ENCODE results near the gene GK2.

GK2 gene

GRCh38 chr4:79381161-79381560 is 26.9 kb downstream of the GK2 start:
- Histone ChIP-seq H3K27me3 (ENCODE audit: low read depth, low read length) (no peaks in the 10 kb centered on the region), H3K36me3 (ENCODE audit: control insufficient read depth in 1 of 2, insufficient read depth in 2 of 2, low read length in 2 of 2) (no peaks in the 10 kb centered on the region), H3K4me1 (ENCODE audit: control insufficient read depth in 1 of 2, insufficient read depth in 2 of 2, low read length in 2 of 2) (peaks cover 0 to under 1% of the 10 kb centered on the region in 2 donors), H3K9me3 (ENCODE audit: control insufficient read depth in 1 of 2, low read length in 2 of 2) (no peaks in the 10 kb centered on the region), H3K4me3 (ENCODE audit: low read depth in 1 of 2, low read length in 2 of 2) (no peak overlapping the region), H3K27ac (ENCODE audit: low read length) (no peak overlapping the region)

DNA sequence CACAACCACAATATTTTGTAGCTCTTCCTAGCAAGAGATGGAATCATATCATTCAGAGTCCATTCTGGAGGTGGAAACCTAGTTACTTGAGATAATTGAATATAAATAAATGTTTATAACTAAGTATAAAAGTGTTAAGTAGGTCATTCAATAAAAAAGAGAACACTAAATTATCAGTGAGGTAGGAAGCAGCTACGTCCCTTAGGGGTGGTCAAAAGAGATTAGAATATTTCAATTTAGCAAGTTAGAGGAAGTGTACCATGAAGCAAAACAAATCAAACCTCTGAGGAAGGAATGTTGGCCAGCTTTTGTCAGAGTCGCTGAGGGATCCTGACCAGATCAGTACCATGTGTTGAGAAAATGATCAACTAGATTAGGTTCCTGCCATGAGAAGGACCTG is 38.0 kb downstream of the GK2 start:
- Histone ChIP-seq H3K4me3 (ENCODE audit: low read depth in 1 of 2, low read length in 2 of 2) (no peak overlapping the region), H3K27me3 (ENCODE audit: low read depth, low read length) (no peaks in the 10 kb centered on the region), H3K4me1 (ENCODE audit: control insufficient read depth in 1 of 2, insufficient read depth in 2 of 2, low read length in 2 of 2) (no peaks in the 10 kb centered on the region), H3K27ac (ENCODE audit: low read length) (no peak overlapping the region), H3K9me3 (ENCODE audit: control insufficient read depth in 1 of 2, low read length in 2 of 2) (no peaks in the 10 kb centered on the region), H3K36me3 (ENCODE audit: control insufficient read depth in 1 of 2, insufficient read depth in 2 of 2, low read length in 2 of 2) (no peaks in the 10 kb centered on the region)

- H3K4me3 ChIP-seq (ENCODE audit: low read depth in 1 of 2, low read length in 2 of 2): no peak overlapping the region
- no peaks in the 10 kb centered on the region for H3K4me1 ChIP-seq (ENCODE audit: control insufficient read depth in 1 of 2, insufficient read depth in 2 of 2, low read length in 2 of 2)
- no peaks in the 10 kb centered on the region for H3K9me3 ChIP-seq (ENCODE audit: control insufficient read depth in 1 of 2, low read length in 2 of 2)
- H3K36me3 ChIP-seq (ENCODE audit: control insufficient read depth in 1 of 2, insufficient read depth in 2 of 2, low read length in 2 of 2): no peaks in the 10 kb centered on the region
- no peaks in the 10 kb centered on the region for H3K27me3 ChIP-seq (ENCODE audit: low read depth, low read length)
- no peak overlapping the region for H3K27ac ChIP-seq (ENCODE audit: low read length)
Measured at GRCh38 chr4:79367096-79367495, 40.9 kb downstream of the GK2 start.

DNA sequence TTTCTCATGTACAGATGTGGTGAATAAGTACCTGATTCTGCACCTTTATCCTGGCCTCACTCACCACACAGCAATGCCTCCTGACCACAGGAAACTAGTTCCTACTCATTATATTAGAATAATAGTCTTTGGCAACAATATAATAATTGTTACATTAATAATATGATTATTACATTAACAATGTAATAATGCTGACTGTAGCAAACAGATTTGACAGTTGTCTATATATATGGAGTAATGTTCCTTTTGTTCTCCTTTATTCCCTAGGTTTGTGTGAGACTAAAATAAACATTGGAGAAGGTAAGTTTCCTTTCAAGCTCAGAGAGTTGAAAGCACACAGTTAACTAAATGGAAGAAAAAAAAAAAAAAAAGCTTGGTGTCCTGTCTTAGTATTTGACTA is 41.6 kb downstream of the GK2 start:
- no peak overlapping the region for H3K27ac ChIP-seq (ENCODE audit: low read length)
- no peaks in the 10 kb centered on the region for H3K27me3 ChIP-seq (ENCODE audit: low read depth, low read length)
- no peaks in the 10 kb centered on the region for H3K36me3 ChIP-seq (ENCODE audit: control insufficient read depth in 1 of 2, insufficient read depth in 2 of 2, low read length in 2 of 2)
- H3K4me1 ChIP-seq (ENCODE audit: control insufficient read depth in 1 of 2, insufficient read depth in 2 of 2, low read length in 2 of 2): no peaks in the 10 kb centered on the region
- no peaks in the 10 kb centered on the region for H3K9me3 ChIP-seq (ENCODE audit: control insufficient read depth in 1 of 2, low read length in 2 of 2)
- no peak overlapping the region for H3K4me3 ChIP-seq (ENCODE audit: low read depth in 1 of 2, low read length in 2 of 2)

- Histone ChIP-seq H3K9me3 (ENCODE audit: control insufficient read depth in 1 of 2, low read length in 2 of 2) (no peaks in the 10 kb centered on the region), H3K27me3 (ENCODE audit: low read depth, low read length) (no peaks in the 10 kb centered on the region), H3K36me3 (ENCODE audit: control insufficient read depth in 1 of 2, insufficient read depth in 2 of 2, low read length in 2 of 2) (no peaks in the 10 kb centered on the region), H3K4me3 (ENCODE audit: low read depth in 1 of 2, low read length in 2 of 2) (no peak overlapping the region), H3K27ac (ENCODE audit: low read length) (no peak overlapping the region), H3K4me1 (ENCODE audit: control insufficient read depth in 1 of 2, insufficient read depth in 2 of 2, low read length in 2 of 2) (no peaks in the 10 kb centered on the region)
Measured at GRCh38 chr4:79364061-79364460, 44.0 kb downstream of the GK2 start.

- Histone ChIP-seq H3K27ac (ENCODE audit: low read length) (no peak overlapping the region), H3K36me3 (ENCODE audit: control insufficient read depth in 1 of 2, insufficient read depth in 2 of 2, low read length in 2 of 2) (no peaks in the 10 kb centered on the region), H3K9me3 (ENCODE audit: control insufficient read depth in 1 of 2, low read length in 2 of 2) (no peaks in the 10 kb centered on the region), H3K27me3 (ENCODE audit: low read depth, low read length) (no peaks in the 10 kb centered on the region), H3K4me3 (ENCODE audit: low read depth in 1 of 2, low read length in 2 of 2) (no peak overlapping the region), H3K4me1 (ENCODE audit: control insufficient read depth in 1 of 2, insufficient read depth in 2 of 2, low read length in 2 of 2) (no peaks in the 10 kb centered on the region)
Measured at GRCh38 chr4:79362626-79363025, 45.4 kb downstream of the GK2 start.

DNA sequence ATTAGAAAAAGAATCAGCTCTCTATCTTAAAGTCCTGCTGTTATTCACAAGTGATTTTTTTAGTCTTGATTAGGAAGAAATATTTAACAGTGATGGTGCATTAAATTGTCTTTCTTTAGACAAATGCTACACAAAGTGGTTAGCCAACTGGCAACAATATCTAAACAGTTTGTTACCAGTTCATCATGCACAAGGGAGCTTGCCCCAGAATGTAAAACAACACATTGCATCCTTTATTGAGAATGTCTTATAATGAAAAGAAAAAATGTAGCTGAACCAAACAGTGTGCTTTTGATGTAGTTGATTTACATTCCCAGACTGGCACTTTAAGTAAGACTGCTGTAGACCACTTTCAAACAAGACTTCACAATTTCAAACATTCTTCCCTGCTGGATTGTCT is 48.0 kb downstream of the GK2 start:
- H3K36me3 ChIP-seq (ENCODE audit: control insufficient read depth in 1 of 2, insufficient read depth in 2 of 2, low read length in 2 of 2): no peaks in the 10 kb centered on the region
- H3K4me1 ChIP-seq (ENCODE audit: control insufficient read depth in 1 of 2, insufficient read depth in 2 of 2, low read length in 2 of 2): no peaks in the 10 kb centered on the region
- H3K27me3 ChIP-seq (ENCODE audit: low read depth, low read length): no peaks in the 10 kb centered on the region
- no peak overlapping the region for H3K4me3 ChIP-seq (ENCODE audit: low read depth in 1 of 2, low read length in 2 of 2)
- H3K9me3 ChIP-seq (ENCODE audit: control insufficient read depth in 1 of 2, low read length in 2 of 2): no peaks in the 10 kb centered on the region
- H3K27ac ChIP-seq (ENCODE audit: low read length): no peak overlapping the region

DNA sequence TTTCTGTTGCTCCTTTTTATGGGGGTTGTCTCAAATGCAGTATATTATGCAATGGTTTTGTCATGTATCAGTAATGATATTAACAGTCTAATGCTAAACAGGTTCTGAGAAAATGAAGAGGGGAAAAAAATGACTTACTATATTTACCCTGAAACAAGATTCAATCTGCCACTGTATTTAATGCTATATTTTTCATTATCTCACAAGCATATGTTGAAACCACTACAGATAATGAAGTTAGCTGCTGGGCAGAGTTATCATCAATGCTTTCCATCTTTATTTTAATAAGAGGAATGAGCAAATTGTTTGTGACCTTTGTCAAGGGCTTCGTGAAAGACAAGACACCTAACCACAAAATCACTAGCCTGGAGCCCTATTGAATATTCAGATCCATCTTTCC is 49.6 kb downstream of the GK2 start:
- H3K36me3 ChIP-seq (ENCODE audit: control insufficient read depth in 1 of 2, insufficient read depth in 2 of 2, low read length in 2 of 2): no peaks in the 10 kb centered on the region
- no peaks in the 10 kb centered on the region for H3K9me3 ChIP-seq (ENCODE audit: control insufficient read depth in 1 of 2, low read length in 2 of 2)
- H3K4me3 ChIP-seq (ENCODE audit: low read depth in 1 of 2, low read length in 2 of 2): no peak overlapping the region
- H3K27me3 ChIP-seq (ENCODE audit: low read depth, low read length): no peaks in the 10 kb centered on the region
- H3K27ac ChIP-seq (ENCODE audit: low read length): no peak overlapping the region
- H3K4me1 ChIP-seq (ENCODE audit: control insufficient read depth in 1 of 2, insufficient read depth in 2 of 2, low read length in 2 of 2): no peaks in the 10 kb centered on the region

- Histone ChIP-seq H3K4me1 (ENCODE audit: control insufficient read depth in 1 of 2, insufficient read depth in 2 of 2, low read length in 2 of 2) (no peaks in the 10 kb centered on the region), H3K9me3 (ENCODE audit: control insufficient read depth in 1 of 2, low read length in 2 of 2) (no peaks in the 10 kb centered on the region), H3K27me3 (ENCODE audit: low read depth, low read length) (no peaks in the 10 kb centered on the region), H3K27ac (ENCODE audit: low read length) (no peak overlapping the region), H3K36me3 (ENCODE audit: control insufficient read depth in 1 of 2, insufficient read depth in 2 of 2, low read length in 2 of 2) (no peaks in the 10 kb centered on the region), H3K4me3 (ENCODE audit: low read depth in 1 of 2, low read length in 2 of 2) (no peak overlapping the region)
Measured at GRCh38 chr4:79357365-79357764, 50.7 kb downstream of the GK2 start.
